ENCODE measurements around the gene FAM3A. TPM values are rescaled to one million over a fixed set of nuclear protein-coding genes. Genes with fewer than 3 reads are reported as not detected.

The FAM3A gene
- total RNA-seq, 1 donor from 2014 or later: 62.1 TPM

DNA sequence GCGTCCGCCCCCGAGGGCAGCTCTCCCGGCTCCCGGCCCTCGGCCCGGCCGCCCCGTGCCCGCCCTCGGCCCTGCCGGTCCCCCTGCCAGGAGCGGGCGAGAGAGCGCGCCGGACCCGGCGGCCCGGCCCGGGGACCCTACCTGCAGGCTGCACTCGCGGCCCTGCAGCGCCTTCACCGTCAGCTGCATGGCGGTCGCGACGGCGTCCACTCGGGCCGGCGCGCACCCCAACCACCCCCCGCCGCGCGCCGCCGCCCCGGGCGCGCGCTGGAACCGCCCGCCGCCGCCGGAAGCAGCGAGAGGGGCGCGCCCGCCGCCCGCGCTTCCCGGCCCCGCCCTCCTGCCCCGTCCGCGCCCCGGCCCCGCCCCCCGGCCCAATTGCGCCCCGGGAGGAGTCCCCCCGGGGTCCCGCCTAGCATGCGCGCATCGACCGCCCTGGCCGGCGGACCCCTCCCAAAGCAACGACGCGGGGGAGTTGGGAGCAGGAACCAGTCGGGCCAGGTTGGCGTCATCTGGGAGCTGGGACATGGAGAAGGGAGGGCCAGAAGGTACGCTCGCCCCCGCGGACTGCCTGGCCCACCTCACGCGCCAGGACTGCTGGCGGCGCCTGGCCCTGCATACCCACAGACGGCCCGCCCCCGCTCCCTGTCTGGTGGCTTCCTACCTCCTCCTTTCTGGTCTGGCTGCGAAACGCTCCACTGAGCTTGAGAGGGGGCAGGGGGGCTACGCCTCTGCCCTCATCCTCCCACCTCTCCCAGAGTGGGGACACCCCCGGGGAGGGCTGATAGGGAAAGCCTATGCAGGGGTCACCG is 29.4 kb downstream of the FAM3A start, which contains the start of gene UBL4A:
UBL4A (minus strand) TSS at position 220 of the 812 bp plus-strand sequence; CDS start at position 189, 31 bp downstream.
- intact Hi-C loops (cut with DNase I): loop anchor here (2.0 kb wide), 1 partner anchor 30 kb away; the partner anchor contains the start of gene FAM3A
- DNase-seq (ENCODE audit: missing footprints) (peak; percentile 86), ATAC-seq (peak; percentile 35)

DNA sequence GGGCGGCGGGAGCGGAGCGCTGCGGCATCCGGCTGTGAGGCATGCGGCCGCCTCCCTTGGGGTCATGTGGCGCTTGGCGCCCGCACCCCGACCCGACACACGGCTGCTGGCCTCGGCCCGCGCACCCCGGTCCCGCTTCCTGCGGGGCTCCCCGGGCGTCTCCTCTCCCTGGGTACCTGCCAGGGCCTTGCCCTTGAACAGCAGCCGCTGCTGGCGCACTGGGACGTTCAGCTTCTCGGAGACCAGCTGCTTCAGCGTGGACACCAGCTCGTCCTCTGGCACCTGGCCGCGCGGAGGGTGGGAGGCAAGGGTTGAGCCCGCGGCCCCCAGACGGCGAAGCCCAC is 30.0 kb downstream of the FAM3A start:
- ATAC-seq: no peak
- intact Hi-C loops (cut with DNase I): loop anchor here (2.0 kb wide), 1 partner anchor 31 kb away; the partner anchor contains the start of gene FAM3A
- peak; percentile 76 for DNase-seq (ENCODE audit: missing footprints)

DNA sequence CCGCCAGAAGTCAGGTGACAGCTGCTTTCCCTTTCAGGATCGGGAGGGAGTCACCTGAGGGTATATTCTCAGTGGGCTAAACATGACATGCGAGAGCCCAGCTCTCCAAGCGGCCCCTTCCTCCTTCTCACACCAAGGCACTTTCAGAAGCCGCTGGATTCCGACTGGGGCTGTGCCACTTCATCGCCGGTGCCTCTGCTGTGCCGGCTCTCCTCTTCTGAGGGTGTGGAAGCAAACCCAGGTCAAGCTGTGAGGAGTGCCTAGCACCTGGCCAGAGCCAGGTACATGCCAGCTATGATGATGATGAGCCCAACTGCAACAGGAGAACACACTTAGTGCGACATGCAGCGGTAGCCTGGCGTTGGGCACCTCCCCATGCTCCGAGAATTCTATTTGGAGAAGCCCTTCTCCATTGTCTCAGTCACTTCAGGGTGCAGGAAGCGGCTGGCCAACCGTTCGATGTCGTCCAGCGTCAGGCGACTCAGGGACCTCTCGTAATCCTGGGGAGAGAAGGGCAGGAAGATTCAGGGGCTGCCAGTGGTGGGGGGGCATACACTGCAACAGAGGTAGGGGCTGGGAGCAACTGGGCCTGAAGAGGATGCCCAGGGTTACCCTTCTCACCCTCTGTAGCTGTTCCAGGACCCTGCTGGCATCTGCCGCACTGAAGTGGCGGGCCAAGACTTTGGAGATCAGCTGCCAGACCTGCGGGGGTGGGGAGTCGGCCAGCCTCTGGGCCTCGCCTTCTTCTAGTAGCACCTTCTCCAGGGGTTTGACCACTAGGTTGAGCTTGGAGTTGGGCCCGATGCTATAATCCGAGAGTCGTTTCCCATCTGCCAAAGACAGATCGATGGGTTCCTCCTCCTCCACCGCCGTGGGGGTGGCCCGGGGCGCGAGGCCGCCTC is 30.6 kb downstream of the FAM3A start:
- ATAC-seq (no peak), DNase-seq (ENCODE audit: missing footprints) (no peak)
- intact Hi-C loops (cut with DNase I): loop anchor here (2.0 kb wide), 1 partner anchor 31 kb away; the partner anchor contains the start of gene FAM3A

DNA sequence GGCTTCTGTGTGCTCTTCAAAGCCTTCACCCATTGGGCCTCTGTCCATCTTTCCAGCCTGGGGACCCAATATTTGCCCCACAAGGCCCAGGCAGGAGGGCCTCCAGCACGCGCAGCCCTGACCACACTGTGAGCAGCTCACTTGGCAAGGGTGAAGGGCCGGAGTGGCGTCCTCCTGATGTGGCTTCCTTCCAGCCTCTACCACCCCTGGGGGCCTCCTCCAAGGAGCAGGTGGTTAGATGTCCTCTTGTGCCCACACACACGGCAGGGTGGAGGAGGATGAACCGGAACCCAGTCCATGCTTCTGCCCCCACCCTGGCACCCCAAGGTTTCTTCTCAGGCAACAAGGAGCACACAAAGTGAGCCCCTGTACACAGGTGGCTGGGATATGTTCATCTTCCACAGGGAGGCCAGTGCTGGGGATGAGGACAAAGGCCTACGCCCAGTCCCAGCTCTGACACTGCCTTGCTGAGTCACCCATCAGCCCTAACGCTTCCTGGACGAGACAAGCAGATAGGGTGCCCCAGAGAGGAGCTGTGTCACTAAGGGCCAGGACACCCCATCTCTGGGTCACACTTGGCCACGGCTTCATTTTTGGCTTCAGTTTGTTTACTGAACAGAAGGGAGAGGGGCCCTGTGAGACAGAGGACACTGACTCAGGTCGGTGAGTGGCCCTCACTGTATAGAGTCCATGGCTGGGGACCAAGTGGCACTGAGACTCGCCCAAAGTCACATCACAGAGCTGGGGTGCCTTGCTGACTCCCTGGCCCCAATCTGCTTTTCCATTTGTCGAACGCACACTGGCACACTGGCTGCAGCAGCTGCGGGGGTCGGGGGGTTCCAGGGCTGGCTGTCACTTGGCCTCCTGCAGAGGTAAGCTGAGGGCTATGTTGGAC is 31.5 kb downstream of the FAM3A start:
- ATAC-seq (no peak), DNase-seq (ENCODE audit: missing footprints) (no peak)
- intact Hi-C loops (cut with DNase I): no loop called here

DNA sequence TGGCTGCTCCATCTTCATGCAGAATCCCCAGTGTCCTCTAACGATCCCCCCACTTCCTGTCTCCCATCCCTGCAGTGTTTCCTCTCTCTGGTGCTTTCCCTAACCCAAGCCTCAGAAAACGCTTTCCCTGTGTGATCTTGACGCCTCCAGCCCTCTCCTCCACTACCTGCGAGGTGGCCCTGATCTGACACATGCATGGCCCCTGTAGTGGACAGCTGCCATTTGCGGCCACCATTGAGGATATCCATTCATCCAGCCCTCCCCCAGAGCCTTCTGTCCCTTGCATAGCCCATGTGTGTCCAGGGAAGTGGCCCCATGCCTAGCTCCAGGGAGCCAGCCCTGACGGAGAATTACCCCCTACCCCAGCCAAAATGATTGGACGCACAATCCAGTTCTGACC is 32.7 kb downstream of the FAM3A start:
- DNase-seq (ENCODE audit: missing footprints) (no peak), ATAC-seq (no peak)
- intact Hi-C loops (cut with DNase I): no loop called here

DNA sequence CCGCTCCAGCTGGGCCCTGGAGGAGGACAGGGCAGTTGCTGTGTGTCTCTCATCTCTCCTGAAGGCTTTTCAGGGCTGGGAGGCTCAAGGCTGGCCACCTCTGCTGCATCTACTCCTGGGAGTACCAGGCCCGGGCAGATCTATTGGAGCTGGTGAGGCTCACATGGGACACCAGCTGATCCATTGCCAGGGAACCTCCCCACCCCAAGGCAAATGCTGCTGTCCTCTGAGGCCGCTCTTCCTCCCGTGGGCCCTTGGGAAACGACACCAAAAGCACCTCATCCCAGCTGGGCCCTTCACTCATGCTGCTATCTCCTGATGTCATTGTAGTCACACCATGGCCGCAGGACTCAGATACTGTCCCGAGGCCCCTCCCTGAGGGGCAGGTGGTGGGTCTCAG is 33.2 kb downstream of the FAM3A start:
- no peak for DNase-seq (ENCODE audit: missing footprints)
- intact Hi-C loops (cut with DNase I): no loop called here
- no peak for ATAC-seq

DNA sequence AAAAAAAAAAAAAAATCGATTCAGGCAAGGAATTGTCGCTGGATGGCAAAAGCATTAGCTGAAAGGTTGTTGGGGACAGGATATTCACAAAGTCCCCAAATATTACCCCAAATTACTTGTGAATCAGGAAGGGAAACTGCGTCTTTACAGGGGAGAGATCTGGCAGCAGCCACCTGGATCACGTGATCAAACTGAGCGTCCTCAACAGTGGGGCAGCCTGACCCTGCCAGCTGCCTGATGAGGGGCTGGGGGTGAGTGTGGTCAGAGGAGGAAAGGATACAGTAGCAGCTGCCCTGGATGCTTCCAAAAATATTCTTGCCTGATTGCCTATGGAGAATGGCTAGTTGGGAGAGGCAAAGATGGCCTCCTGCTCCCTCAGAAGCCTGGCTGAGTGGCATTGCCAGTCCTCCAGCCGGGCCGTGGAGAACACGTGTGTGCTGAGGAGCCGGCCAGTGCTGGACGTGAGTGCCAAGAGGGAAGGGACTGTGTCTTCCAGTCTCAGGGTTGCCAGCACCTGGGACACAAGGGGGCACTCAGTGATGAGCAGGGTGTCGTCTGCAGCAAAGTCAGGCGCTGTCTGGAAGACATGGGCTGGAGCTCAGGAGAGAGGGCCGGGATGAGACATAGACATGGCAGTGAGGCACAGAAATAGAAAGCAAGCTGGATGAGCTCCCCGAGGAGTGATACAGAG is 34.0 kb downstream of the FAM3A start:
- no peak for DNase-seq (ENCODE audit: missing footprints)
- intact Hi-C loops (cut with DNase I): no loop called here
- no peak for ATAC-seq

DNA sequence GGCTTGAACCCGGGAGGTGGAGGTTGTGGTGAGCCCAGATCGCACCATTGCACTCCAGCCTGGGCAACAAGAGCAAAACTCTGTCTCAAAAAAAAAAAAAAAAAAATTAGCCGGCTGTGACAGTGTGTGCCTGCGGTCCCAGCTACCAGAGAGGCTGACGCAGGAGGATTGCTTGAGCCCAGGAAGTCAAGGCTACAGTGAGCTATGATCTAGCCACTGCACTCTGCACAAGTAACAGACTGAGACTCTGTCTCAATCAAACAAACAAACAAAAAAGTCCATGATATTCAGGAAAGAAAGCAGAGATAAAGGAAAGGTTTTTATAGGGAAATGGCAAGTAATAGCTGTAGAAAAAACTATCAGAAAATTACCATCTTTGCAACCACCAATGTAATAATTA is 34.8 kb downstream of the FAM3A start:
- no peak for DNase-seq (ENCODE audit: missing footprints)
- intact Hi-C loops (cut with DNase I): no loop called here
- no peak for ATAC-seq

DNA sequence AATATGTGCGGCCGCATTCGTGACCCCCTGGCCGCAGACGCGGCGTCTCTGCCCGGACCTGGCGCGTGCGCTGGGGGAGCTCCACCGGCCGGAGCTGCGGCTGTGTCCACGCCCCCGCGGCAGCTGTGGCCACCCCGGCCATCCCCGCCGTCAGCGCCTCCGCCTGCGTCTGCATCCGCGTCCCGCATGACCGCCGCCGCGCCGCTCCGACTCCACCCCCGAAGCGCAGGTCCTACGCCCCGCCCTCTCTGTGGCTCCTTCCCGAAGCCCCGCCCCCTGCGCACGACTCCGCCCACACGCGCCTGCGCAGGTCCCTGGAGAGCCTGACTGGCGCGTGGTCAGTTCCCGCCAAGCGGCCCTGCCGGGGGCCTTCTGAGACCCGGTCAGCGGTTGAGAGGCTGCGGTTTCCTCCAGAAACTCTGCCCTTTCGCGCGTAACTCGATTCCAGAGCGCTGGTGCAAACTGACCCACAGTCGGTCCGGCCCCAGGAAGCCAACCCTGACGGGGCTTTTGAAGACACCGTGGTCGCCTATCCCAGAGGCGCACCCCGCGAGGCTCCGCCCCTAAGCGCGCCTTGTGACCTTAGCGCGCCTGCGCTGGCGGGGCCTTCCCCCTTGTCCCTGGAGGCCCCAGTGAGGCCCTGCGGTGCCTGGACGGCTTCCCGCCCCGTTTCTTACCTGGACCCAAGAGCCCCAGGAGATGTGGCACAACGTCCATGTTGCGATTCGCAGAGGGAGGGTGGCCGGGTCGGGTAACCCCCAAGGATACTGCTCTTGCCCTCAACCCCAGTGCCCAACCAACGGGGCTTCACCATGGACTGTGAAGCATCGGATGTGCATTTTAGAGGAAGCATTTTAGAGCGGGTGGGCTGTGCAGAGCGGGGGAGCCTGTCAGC is 37.1 kb downstream of the FAM3A start, which contains the start of gene LAGE3:
LAGE3 (minus strand) TSS at position 554 of the 895 bp plus-strand sequence; CDS start at position 188, 366 bp downstream.
- peak; percentile 96 for ATAC-seq
- DNase-seq (ENCODE audit: missing footprints): peak; percentile 97
- intact Hi-C loops (cut with DNase I): loop anchor here (2.0 to 5.0 kb wide), 2 partner anchors 20 to 37 kb away; partner anchors contain the start of genes FAM50A and PLXNA3

DNA sequence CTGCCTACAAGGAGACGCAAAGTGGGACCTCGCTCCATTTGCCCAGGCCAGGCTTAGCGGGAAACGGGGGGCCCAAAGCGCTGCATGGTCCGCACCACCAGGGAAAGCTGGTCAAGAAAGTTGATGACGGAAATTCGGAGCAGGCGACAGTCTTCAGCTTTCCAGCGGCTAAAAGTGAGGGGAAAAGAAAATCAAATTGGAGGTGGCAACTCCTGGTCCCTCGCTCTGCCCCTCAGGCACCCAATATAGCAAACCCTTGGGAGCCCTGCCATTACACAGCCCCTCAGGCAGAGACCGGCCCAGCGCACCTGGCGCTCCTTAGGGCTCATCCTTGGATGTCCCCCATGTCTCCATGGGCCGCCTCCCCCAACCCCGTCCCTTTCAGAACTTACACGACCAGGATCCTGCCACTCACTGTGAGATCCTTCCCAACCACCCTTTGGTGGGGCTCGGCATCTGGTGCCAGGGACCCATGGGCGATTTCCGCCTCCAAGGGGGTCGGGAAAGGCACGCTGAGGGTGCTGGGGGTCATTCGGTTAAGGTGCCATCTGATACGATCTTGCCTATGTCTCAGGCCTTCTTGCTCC is 38.0 kb downstream of the FAM3A start:
- intact Hi-C loops (cut with DNase I): loop anchor here (2.0 to 5.0 kb wide), 2 partner anchors 19 to 36 kb away; partner anchors contain the start of genes FAM50A and PLXNA3
- DNase-seq (ENCODE audit: missing footprints) (no peak), ATAC-seq (no peak)

DNA sequence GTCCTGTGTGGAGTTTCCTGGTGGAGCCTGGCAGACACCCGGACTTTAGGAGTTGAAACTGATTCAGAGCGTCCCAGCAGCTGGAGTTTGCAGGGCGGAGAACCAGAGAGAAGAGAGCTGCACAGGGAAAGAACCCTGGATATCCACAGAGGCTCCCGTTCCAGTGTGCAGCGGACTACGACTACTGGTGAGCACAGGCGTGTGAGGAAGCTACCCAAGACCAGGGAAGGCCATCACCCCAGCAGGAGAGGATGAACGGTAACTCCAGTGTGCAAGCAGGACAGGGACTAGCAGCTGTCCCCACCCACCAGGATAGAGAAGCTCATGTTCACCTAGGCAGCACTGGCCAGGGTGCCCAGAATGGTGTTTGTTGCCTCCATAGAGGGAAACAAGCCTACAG is 39.2 kb downstream of the FAM3A start:
- intact Hi-C loops (cut with DNase I): loop anchor here (5.0 kb wide), 1 partner anchor 35 kb away; the partner anchor contains the start of gene FAM50A
- no peak for DNase-seq (ENCODE audit: missing footprints)
- ATAC-seq: no peak

DNA sequence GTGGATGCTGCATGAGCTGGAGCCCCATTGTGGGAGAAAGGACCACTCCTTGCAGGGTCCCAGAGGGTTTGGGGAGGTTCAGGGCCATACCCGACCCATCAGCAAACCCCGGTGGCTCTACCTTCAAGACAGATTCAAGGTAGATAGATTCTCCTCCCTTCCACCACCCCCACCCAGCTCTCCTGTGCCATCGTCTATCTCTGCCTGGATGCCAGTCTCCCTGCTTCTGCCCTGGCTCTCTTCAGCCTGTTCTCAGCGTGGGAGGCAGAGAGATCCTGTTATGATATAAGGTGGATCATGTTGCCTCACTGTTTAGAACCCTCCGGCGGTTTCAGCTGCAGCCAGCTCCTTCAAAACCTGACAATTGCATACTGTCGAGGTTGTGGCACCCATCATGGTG is 42.3 kb downstream of the FAM3A start:
- ATAC-seq (no peak), DNase-seq (ENCODE audit: missing footprints) (no peak)
- intact Hi-C loops (cut with DNase I): no loop called here

DNA sequence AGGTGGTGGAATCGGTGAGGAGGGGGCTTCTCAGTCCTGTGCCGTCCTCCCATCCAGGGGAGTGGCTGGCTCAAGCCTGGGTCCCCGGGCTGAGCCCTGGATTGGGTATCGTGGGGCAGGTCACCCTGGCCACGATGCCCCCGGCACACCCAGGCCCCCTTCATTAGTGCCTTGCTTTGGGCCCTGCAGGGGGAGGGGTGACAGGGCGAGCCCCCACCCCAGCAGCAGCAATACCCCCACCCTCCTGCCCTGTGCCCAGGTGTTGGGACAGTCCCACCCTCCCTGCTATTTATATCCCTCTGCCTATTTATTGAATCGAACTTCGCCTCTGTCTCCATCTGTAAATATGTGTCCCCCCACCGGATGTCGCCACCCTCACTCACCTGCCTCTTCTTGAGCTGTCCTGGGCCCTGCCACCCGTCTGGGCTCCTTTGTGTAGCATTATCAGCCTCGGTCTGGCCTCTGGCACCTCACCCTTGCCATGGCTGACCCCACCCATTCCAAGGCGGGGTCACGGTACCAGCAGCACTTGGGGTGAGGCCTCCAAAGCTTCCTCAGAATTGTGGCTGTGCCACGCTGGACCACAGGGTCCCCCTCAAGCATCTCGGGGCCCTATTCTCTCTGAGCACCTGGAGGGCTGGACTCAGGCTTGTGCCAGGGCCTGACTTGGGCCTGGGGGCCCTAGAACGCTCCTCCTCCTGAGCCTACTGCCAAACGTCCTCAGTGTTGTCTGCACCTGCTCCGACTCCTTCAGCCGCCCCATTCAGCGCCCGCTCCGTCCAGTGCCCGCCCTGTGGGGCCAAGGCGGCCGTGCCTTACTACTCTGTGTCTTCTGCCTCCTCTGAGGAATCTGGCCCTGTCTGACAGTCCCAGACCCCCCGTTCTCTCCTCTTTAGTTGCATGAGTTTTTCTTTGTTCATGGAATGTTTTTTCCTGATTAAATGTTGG is 43.1 kb downstream of the FAM3A start:
- intact Hi-C loops (cut with DNase I): no loop called here
- ATAC-seq (no peak), DNase-seq (ENCODE audit: missing footprints) (no peak)

DNA sequence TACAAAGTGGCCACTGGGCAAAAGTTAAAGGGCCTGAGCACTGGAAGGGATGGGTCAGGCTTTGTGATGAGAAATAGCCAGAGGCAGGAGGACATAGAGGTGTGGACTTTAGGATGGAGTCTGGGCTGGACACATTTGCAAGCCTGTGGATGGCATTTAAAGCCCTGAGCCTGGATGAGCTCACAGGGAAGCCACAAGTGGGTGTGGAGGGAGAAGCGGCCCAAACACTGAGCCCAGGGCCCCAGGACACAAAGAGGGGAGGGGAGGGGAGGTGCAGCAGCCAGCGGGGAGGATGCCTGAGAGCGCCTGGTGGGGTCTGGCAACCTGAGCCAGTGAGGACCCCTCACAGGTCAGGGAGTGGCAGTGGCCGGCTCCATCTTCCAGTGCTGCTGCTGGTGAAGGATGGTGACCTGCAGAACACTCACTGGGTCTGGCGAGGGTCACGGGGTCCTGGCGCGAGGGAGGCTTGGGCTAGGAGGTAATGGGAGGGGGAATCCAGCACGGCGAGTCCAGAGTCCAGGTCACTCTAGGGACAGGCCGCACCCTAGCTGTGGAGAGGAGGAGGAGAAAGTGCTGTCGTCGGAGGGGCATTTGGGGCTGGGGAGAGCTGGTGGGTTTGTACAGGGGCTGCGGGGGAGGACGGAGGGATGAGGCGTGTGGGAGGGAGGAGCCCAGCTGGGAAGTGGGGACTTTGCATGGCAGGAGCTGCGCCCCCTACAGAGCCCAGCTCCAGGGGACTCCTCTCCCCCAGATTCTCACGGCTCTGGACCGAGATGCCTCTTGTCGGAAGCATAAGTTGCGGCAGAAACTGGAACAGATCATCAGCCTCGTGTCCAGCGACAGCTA is 44.0 kb downstream of the FAM3A start:
- intact Hi-C loops (cut with DNase I): no loop called here
- DNase-seq (ENCODE audit: missing footprints) (no peak), ATAC-seq (no peak)

All from Right ventricle myocardium inferior (tissue), 1 donor.